ENCODE measurements around the gene KLHL36.
"Not testable (repeated sequence)": the region's sequence is repeated elsewhere in the genome, so short reads cannot be mapped to it uniquely, and the experiment has no call there.

GRCh38 chr16:84620913-84621312, 27.4 kb upstream of the KLHL36 start:
- not testable (repeated sequence) for TF ChIP-seq POLR2A (IDR thresholded peaks at IDR 0.05; ENCODE audit: low read depth); CTCF (IDR thresholded peaks at IDR 0.05); POLR2AphosphoS5 (IDR thresholded peaks at IDR 0.05); EP300 (IDR thresholded peaks at IDR 0.05)
